Activated CD4-positive, alpha-beta T cell treated with anti-CD3 and anti-CD28 coated beads, Interleukin-10, Interleukin-2, amounts not matched to agents 100 ng/mL and 50 ng/mL, durations not matched to agents 16 hours and 8 hours (primary cell): Measurements from ENCODE around the gene B3GNT7.
"Not testable (repeated sequence)": the region's sequence is repeated elsewhere in the genome, so short reads cannot be mapped to it uniquely, and the experiment has no call there.

Source experiments
- DNase-seq: peaks from one replicate; pipeline ENCODE4 v3.0.0-alpha.2; 2020

The B3GNT7 gene

DNA sequence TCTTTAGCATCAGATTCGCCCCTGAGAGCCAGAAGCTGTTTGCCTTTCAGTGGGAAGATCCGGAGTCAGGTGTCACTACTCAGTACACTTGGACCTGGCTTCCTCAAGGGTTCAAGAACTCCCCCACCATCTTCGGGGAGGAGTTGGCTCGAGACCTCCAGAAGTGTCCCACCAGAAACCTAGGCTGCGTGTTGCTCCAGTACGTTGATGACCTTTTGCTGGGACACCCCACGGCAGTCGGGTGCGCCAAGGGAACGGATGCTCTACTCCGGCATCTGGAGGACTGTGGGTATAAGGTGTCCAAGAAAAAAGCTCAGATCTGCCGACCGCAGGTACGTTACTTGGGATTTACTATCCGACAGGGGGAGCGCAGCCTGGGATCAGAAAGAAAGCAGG lies 8.7 kb downstream of the B3GNT7 start:
- DNase-seq = not testable (repeated sequence)

DNA sequence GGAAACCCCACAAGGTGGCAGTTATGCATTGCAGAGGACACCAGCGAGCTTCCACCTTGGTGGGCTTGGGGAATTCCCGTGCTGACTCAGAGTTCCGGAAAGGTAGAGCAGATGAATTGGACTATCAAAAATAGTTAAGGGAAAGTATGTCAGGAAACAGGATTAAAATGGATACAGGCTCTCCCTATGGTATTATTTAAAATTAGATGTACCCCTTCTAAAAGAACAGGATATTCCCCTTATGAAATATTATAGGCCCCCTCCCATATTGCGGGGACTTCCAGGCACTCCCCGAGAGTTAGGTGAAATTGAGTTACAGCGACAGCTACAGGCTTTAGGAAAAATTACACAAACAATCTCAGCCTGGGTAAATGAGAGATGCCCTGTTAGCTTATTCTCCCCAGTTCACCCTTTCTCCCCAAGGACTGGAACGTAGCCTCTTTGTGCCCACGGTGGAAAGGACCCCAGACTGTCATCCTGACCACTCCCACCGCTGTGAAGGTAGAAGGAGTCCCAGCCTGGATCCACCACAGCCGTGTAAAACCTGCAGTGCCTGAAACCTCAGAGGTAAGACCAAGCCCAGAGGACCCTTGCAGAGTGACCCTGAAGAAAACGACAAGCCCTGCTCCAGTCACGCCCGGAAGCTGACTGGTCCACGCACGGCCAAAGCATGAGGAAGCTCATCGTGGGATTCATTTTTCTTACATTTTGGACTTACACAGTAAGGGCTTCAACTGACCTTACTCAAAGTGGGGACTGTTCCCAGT lies 10.3 kb downstream of the B3GNT7 start:
- peak; percentile 19 for DNase-seq

GRCh38 chr2:231407686-231408085 lies 12.2 kb downstream of the B3GNT7 start:
- not testable (repeated sequence) for DNase-seq

GRCh38 chr2:231408304-231408703 lies 12.8 kb downstream of the B3GNT7 start:
- DNase-seq = not testable (repeated sequence)

GRCh38 chr2:231409776-231410175 lies 14.3 kb downstream of the B3GNT7 start:
- no peak for DNase-seq

DNA sequence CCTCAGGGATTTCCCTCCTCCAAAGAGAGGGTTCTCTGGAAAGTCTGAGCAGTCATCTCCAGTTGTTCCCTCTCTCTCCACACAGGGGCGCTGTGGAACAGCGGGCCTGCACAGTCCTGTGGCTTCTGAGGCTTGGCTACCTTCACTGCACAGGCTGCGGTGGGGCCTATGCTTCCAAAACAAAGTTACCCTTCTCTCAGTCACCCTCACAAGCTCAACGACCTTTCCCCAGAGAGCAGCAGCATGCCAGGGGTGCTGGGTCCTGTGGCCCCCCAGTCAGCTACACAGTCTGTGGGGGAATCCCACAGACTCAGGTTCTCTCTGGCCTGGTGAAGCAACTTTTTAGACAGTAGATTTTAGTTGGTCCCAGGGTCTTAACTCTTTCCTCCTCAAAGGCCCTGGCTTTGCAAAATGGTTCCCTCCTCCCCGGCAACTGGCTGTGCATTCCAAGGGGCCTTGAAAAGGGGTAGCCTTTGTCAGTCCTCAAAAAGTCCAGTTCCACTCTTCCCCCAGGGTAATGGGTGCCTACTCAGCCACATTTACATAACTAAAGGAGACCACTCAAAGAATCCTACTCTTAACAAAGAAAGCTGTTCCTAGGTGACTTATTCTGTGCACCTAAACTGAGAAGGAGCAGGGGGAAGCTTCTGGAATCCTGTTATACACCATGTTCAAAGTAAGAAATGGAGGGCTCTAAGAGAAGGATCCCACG lies 14.9 kb downstream of the B3GNT7 start:
- DNase-seq = no peak

GRCh38 chr2:231411237-231411636 lies 15.7 kb downstream of the B3GNT7 start:
- no peak for DNase-seq

DNA sequence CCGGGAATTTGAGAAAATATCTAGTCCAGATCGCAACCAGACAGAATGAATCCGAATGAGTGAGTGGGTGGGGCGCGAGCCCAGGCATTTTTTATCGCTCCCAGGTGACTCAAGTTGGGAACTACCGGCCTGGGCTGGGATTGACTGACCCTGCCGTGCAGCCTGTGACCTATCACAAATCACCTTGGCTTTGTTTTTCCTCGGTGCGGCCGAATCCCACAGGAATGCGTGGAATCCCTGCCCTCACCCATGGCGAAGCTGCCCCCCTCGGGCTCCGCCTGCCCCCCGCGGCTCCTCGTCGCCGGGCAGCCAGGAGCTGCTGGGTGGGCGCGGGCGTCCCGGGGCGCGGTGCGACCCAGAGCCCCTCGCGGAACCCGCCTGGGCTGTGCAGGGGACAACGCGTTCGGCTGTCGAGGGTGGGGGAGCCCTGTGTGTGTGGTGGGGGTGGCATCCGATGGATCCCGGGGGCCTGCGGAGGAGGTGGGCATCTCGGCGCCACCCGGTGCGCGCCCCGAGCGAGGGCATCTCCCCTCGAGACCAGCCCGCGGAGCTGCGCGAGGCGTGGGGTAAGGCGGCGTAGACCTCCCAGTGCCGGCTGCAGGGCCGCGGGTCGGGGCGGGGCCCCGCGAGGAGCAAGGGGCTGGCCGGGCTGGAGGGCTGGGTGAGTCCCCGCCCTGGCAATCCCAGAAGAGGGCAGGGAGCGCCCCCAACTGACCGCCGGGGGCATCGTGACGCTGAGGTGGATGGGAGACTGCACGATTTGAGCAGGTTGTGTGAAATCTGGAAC lies 16.5 kb downstream of the B3GNT7 start:
- DNase-seq = peak; percentile 48

- DNase-seq = no peak
Observed at GRCh38 chr2:231412618-231412963, 17.1 kb downstream of the B3GNT7 start.

- no peak for DNase-seq
Observed at GRCh38 chr2:231413456-231413855, 17.9 kb downstream of the B3GNT7 start.

DNA sequence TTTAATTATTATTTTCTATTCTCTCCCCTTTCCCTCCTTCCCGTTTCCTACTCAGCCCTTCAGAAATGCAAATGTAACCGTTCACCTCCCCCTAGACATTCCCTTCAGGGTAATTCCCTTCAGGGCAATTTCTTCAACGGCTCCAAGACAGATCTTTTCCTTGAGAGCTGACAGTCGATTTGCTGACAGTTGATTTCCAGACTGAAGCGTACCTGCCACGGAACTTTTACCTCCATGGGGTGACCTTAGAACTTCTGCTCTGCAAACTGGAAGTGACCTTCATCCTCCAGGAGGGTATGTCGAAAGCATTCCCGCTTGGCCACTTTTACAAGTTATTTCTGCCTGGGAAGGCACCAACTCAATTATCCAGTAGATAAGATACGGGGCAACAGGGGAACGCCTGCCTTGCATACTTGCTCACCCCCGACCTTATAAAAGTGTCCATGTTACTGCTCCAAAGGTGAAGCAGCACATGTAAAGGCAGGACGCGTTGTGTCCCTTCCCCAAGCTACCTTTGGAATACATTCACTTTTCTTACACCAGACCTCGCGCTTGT lies 18.5 kb downstream of the B3GNT7 start:
- no peak for DNase-seq

GRCh38 chr2:231415029-231415428 lies 19.5 kb downstream of the B3GNT7 start:
- DNase-seq = no peak

- no peak for DNase-seq
Observed at GRCh38 chr2:231418820-231419640, 23.5 kb downstream of the B3GNT7 start.

- no peak for DNase-seq
Observed at GRCh38 chr2:231421051-231421580, 25.6 kb downstream of the B3GNT7 start.

DNA sequence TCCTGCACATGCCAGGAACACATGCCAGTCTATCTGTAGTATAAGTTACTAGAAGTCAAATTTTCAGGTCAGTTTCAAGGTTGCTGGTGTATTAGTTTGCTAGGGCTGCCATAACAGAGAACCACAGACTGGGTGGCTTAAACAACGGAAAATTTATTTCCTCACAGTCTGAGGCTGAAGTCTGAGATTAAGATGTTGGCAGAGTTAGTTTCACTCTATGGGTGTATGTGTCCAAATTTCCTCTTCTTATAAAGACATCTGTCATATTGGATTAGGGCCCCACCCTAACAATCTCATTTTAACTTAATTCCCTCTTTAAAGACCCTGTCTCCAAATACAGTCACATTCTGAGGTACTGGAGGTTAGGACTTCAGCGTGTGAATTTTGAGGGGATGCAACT lies 26.5 kb downstream of the B3GNT7 start:
- DNase-seq = no peak

GRCh38 chr2:231423176-231423575 lies 27.7 kb downstream of the B3GNT7 start:
- DNase-seq = no peak

GRCh38 chr2:231425291-231425810 lies 29.8 kb downstream of the B3GNT7 start:
- DNase-seq = no peak

- no peak for DNase-seq
Observed at GRCh38 chr2:231425811-231426703, 30.5 kb downstream of the B3GNT7 start.

GRCh38 chr2:231427116-231427515 lies 31.6 kb downstream of the B3GNT7 start:
- DNase-seq = no peak

GRCh38 chr2:231429152-231429551 lies 33.6 kb downstream of the B3GNT7 start:
- no peak for DNase-seq

DNA sequence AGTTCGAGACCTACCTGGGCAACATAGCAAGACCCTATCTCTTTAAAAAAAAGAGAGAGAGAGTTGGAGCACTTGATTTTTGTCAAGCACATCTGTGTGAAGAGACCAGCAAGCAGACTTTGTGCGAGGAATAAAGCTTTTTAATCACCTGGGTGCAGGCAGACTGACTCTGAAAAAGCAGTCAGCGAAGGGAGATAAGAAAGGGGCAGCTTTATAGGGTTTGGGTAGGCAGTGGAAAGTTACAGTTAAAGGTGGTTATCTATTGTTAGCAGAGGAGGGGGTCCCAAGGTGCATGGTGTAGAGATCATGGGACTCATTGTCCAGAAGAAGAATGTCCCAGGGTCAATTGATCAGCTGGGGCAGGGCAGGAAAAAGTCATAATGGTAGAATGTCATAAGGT lies 34.4 kb downstream of the B3GNT7 start:
- no peak for DNase-seq
